H7 (cell line): Measurements from ENCODE around the gene PPP2R5E. TPM values are rescaled to one million over a fixed set of nuclear protein-coding genes. Genes with fewer than 3 reads are reported as not detected.
"Not testable (repeated sequence)": the region's sequence is repeated elsewhere in the genome, so short reads cannot be mapped to it uniquely, and the experiment has no call there.

Source experiments
- DNase-seq: peaks from one replicate; pipeline ENCODE4 v3.0.0; 2012
- H3K27me3 ChIP-seq: 2 replicates; pipeline ENCODE4 v1.6.0; 2011; ENCODE audit warnings: mild to moderate bottlenecking, low read length; ENCODE audit not compliant: control insufficient read depth, insufficient read depth
- H3K36me3 ChIP-seq: replicated peaks from 2 replicates; pipeline ENCODE4 v1.5.1; 2011; ENCODE audit warnings: low read length; ENCODE audit not compliant: control insufficient read depth, insufficient read depth
- H3K4me3 ChIP-seq: 2 replicates; pipeline ENCODE4 v1.5.1; 2011; ENCODE audit warnings: low read depth, mild to moderate bottlenecking, control low read depth, low read length, moderate library complexity; ENCODE audit not compliant: insufficient read depth
- total RNA-seq: library from RNA; depleted of rRNA; stranded (reverse); fragments of >200 nt; shearing (Covaris generic); gene quantifications from 2 replicates; pipeline ENCODE4 v1.2.3, GENCODE V29; 2014; rRNA removed

The PPP2R5E gene
- 18.6 and 29.4 TPM in 2 replicates for total RNA-seq

DNA sequence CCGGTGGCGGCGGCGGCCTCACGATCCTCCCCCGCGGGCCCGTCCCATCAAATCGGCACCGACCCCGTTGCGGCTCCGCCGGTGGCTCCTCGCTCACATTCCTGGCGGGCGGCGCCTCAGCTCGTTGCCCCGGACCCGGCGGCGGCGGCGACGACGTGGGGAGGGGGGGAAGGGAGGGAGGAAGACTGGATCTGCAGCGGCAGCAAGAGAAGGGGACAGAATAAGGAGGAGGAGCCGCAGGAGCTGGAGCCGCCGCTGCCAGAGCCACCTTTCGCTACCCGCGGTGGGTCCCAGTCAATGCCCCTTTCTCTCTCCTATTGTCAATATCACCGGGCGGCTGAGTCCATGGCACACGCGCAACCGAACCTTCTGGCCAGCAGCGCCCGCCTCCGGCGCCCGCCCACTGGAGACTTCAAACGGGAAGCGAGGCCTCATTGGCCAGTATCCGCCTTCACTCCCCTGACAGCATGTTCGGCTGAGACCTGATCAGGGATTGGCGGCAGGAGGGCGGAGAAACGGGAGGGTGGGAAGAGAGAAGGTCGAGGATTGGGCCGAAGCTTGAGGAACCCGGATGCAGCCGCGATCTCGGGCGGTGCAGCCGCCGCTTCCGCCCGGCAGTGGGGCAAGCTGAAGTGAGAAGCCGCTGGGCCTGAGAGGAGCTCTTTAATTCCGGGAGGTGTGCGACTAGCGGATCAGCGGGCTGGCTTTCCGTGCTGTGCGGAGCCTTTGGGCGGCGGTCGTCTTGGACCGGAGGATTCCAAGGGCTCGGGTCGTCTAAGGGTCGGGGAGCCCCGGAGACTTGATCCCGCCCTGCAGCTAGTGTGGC, at the start of gene PPP2R5E:
Gene PPP2R5E (minus strand): TSS at position 378 of the 826 bp plus-strand sequence. CDS start 3,692 bp downstream, outside the sequence.
- H3K4me3 ChIP-seq = peak within 1 kb of the TSS; percentile 94
- H3K27me3 ChIP-seq = no peaks in the 10 kb centered on the region
- peak; percentile 97 for DNase-seq
- peaks cover 4% of the 10 kb centered on the region for H3K36me3 ChIP-seq

- DNase-seq, H3K27me3 ChIP-seq, H3K4me3 ChIP-seq, H3K36me3 ChIP-seq: not testable (repeated sequence)
Measured at GRCh38 chr14:63583046-63583445, 39.9 kb upstream of the PPP2R5E start.

GRCh38 chr14:63581491-63581890, 38.3 kb upstream of the PPP2R5E start:
- no peaks in the 10 kb centered on the region for H3K36me3 ChIP-seq
- no peaks in the 10 kb centered on the region for H3K27me3 ChIP-seq
- DNase-seq = no peak
- no peak overlapping the region for H3K4me3 ChIP-seq

DNA sequence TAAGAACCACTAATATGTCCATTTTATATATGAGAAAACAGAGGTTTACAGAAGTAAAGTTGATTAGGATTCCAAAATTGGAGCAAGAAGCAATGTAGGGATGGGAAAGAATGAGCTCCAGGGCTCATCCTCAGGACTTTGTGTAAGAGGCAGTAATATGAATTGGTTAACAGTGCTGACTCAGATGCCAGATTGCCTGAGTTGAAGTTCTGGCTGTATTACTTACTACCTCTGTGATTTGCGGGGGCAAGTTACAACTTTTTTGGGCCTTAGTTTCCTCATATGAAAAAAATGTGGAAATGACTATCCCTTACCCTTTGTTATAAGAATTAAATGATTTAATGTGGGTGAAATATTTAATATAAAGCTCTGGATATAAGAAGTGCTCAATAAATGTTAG, 35.1 kb upstream of the PPP2R5E start:
- no peaks in the 10 kb centered on the region for H3K27me3 ChIP-seq
- DNase-seq = no peak
- H3K36me3 ChIP-seq = no peaks in the 10 kb centered on the region
- no peak overlapping the region for H3K4me3 ChIP-seq

DNA sequence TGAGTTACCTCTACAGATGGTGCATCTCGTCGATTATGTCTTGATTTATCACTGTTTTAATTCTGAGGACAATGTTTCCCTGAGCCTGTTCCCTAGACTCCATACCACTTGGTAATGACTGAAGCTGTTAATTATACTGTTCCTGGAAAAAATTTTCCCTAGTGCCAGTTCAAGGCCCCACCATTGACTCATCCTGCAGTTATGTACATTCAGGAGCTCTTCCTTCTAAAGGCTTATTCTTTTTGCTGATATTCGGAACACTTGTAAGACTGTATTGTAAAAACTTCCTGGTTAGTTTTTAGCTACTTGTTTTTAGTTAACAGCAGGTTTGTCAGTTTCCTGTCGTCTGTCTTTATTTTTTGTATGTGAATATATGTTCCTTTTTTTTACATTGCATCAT, 30.4 kb upstream of the PPP2R5E start:
- no peaks in the 10 kb centered on the region for H3K27me3 ChIP-seq
- no peak overlapping the region for H3K4me3 ChIP-seq
- no peak for DNase-seq
- H3K36me3 ChIP-seq = no peaks in the 10 kb centered on the region

- H3K4me3 ChIP-seq = no peak overlapping the region
- DNase-seq = no peak
Measured at GRCh38 chr14:63565448-63565847, 22.3 kb upstream of the PPP2R5E start.

GRCh38 chr14:63564318-63564717, 21.1 kb upstream of the PPP2R5E start:
- DNase-seq = no peak
- Histone ChIP-seq H3K36me3 (no peaks in the 10 kb centered on the region), H3K4me3 (no peak overlapping the region), H3K27me3 (no peaks in the 10 kb centered on the region)

More at GRCh38 chr14:63565448-63565847, 22.3 kb upstream of the PPP2R5E start:
- Histone ChIP-seq H3K27me3 (no peaks in the 10 kb centered on the region), H3K36me3 (no peaks in the 10 kb centered on the region)

- no peak overlapping the region for H3K4me3 ChIP-seq
- no peak for DNase-seq
- no peaks in the 10 kb centered on the region for H3K36me3 ChIP-seq
- H3K27me3 ChIP-seq = no peaks in the 10 kb centered on the region
Measured at GRCh38 chr14:63563370-63564026, 20.3 kb upstream of the PPP2R5E start.

- no peak for DNase-seq
- Histone ChIP-seq H3K4me3 (no peak overlapping the region), H3K36me3 (no peaks in the 10 kb centered on the region), H3K27me3 (no peaks in the 10 kb centered on the region)
Measured at GRCh38 chr14:63562405-63562804, 19.2 kb upstream of the PPP2R5E start.

DNA sequence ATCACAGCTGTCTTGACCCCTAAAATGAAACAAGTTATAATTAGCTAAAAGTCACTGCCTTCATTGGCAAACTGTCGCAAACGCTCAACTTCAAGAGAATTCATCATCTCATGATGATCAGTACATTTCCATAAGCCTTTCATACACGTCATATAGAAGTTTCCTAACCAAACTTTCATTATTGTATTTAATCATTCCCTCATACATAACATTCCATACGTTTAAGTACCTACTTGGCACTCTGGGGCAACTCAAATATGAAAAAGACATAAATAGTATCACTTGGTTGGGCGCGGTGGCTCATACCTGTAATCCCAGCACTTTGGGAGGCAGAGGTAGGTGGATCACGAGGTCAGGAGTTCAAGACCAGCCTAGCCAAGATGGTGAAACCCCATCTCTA, 12.4 kb upstream of the PPP2R5E start:
- Histone ChIP-seq H3K27me3 (no peaks in the 10 kb centered on the region), H3K4me3 (no peak overlapping the region), H3K36me3 (no peaks in the 10 kb centered on the region)
- DNase-seq = no peak

DNA sequence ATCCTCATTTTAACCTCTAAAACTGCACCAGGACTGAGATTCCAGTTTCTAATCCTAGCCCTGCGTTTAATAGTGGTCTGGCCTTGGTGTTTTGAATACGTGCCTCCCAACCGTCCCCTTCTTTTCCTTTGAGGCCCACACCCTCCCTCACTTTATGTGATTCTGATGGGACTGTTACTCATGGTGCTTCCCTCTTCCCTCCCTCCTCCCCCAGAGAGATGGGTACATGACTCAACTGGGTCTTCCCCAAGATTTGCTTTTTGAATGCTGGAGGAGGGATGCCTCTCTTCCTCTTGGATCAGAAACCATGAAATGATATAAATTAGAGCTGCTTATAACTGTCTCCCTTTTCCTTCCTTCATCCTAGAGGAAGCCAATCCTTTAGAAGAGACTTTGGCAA, 8.2 kb upstream of the PPP2R5E start:
- H3K4me3 ChIP-seq = no peak overlapping the region
- H3K36me3 ChIP-seq = no peaks in the 10 kb centered on the region
- H3K27me3 ChIP-seq = no peaks in the 10 kb centered on the region
- DNase-seq = peak; percentile 24

DNA sequence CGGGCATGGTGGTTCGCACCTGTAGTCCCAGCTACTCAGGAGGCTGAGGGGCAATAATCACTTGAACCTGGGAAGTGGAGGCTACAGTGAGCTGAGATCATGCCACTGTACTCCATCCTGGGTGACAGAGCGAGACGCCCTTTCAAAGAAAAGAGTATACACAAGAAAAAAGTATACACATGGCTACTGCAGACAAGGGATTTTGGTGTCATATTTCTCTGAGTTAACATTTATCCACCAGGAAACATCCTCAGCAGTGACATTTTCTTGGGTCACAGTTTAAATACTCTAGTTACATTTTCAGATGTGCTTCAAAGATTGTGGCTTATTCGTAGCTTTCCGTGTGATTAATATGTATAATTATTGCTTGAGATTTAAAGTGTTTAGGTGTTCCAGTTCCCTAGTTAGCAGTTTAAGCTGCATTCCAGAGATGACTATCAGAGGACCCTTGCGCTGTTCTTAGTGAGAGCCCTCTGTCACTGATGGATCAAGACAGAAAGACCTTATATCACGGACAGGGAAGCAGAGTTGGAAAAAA, 4.7 kb upstream of the PPP2R5E start:
- DNase-seq = no peak
- H3K36me3 ChIP-seq = no peaks in the 10 kb centered on the region
- H3K27me3 ChIP-seq = no peaks in the 10 kb centered on the region

GRCh38 chr14:63545431-63545830, 2.3 kb upstream of the PPP2R5E start:
- no peak for DNase-seq
- H3K27me3 ChIP-seq = no peaks in the 10 kb centered on the region

More for the DNA sequence above, 4.7 kb upstream of the PPP2R5E start:
- H3K4me3 ChIP-seq = no peak overlapping the region

GRCh38 chr14:63544591-63545299, 1.6 kb upstream of the PPP2R5E start:
- DNase-seq = peak; percentile 35
- H3K36me3 ChIP-seq = no peaks in the 10 kb centered on the region; the same call in 1 of the 2 replicates
- H3K27me3 ChIP-seq = no peaks in the 10 kb centered on the region
- no peak overlapping the region for H3K4me3 ChIP-seq

More at GRCh38 chr14:63545431-63545830, 2.3 kb upstream of the PPP2R5E start:
- Histone ChIP-seq H3K36me3 (no peaks in the 10 kb centered on the region), H3K4me3 (no peak overlapping the region)
